ENCODE results near the gene PIK3AP1. TPM values are rescaled to one million over a fixed set of nuclear protein-coding genes. Genes with fewer than 3 reads are reported as not detected.

Gene PIK3AP1
- total RNA-seq, 2 experiments from 2014 or later: 8.7 to 11.5 TPM

- ATAC-seq: no peak
- Mint-ChIP-seq H3K27ac (no peak overlapping the region), H3K4me3 (no peak overlapping the region), H3K4me1 (peaks cover 10% of the 10 kb centered on the region), H3K27me3 (no peaks in the 10 kb centered on the region), H3K9me3 (ENCODE audit: low read depth) (no peaks in the 10 kb centered on the region), H3K36me3 (no peaks in the 10 kb centered on the region)
- DNase-seq: no peak
- CTCF ChIA-PET: interaction anchor here (0.7 to 6.5 kb wide), 40 partner anchors 9 to 397 kb away, joined by 3 to 59 read pairs (median 4); partner anchors contain the start of genes LCOR, PIK3AP1 and TLL2
These were observed 78.7 kb downstream of the PIK3AP1 start for GRCh38 chr10:96641396-96642295.

- no peak for DNase-seq
- Mint-ChIP-seq H3K4me3 (no peak overlapping the region), H3K27ac (peak overlapping the region; percentile 45), H3K4me1 (peaks cover 5% of the 10 kb centered on the region), H3K27me3 (no peaks in the 10 kb centered on the region), H3K36me3 (no peaks in the 10 kb centered on the region), H3K9me3 (ENCODE audit: low read depth) (no peaks in the 10 kb centered on the region)
- CTCF ChIA-PET: interaction anchor here (0.8 to 6.5 kb wide), 21 partner anchors 7 to 385 kb away, joined by 3 to 59 read pairs (median 6); partner anchors contain the start of genes PIK3AP1 and TLL2
- ATAC-seq: no peak
These were observed 80.4 kb downstream of the PIK3AP1 start for GRCh38 chr10:96639899-96640298.

- no peaks in the 10 kb centered on the region for H3K27me3 Mint-ChIP-seq
- no peak overlapping the region for H3K27ac Mint-ChIP-seq
- H3K4me1 Mint-ChIP-seq: peaks cover 5% of the 10 kb centered on the region
- no peak overlapping the region for H3K4me3 Mint-ChIP-seq
- ATAC-seq: no peak
- CTCF ChIA-PET: interaction anchor here (1.2 to 6.5 kb wide), 4 partner anchors 13 to 197 kb away, joined by 3 to 59 read pairs (median 4); no protein-coding TSS in a partner anchor
- DNase-seq: no peak
- H3K36me3 Mint-ChIP-seq: no peaks in the 10 kb centered on the region
- H3K9me3 Mint-ChIP-seq (ENCODE audit: low read depth): no peaks in the 10 kb centered on the region
These were observed 81.6 kb downstream of the PIK3AP1 start for GRCh38 chr10:96638696-96639095.

- Mint-ChIP-seq H3K4me3 (no peak overlapping the region), H3K36me3 (no peaks in the 10 kb centered on the region), H3K27me3 (no peaks in the 10 kb centered on the region), H3K4me1 (peaks cover 5% of the 10 kb centered on the region), H3K27ac (no peak overlapping the region), H3K9me3 (ENCODE audit: low read depth) (no peaks in the 10 kb centered on the region)
- CTCF ChIA-PET: interaction anchor here (1.2 to 6.5 kb wide), 4 partner anchors 14 to 198 kb away, joined by 3 to 59 read pairs (median 4); no protein-coding TSS in a partner anchor
- ATAC-seq (no peak), DNase-seq (no peak)
These were observed 82.2 kb downstream of the PIK3AP1 start for GRCh38 chr10:96638120-96638519.

- H3K4me1 Mint-ChIP-seq: peaks cover 5% of the 10 kb centered on the region
- H3K27ac Mint-ChIP-seq: no peak overlapping the region
- ATAC-seq (no peak), DNase-seq (no peak)
- H3K4me3 Mint-ChIP-seq: no peak overlapping the region
- CTCF ChIA-PET: interaction anchor here (1.2 to 6.5 kb wide), 4 partner anchors 14 to 129 kb away, joined by 3 to 59 read pairs (median 4); no protein-coding TSS in a partner anchor
- H3K27me3 Mint-ChIP-seq: no peaks in the 10 kb centered on the region
- no peaks in the 10 kb centered on the region for H3K9me3 Mint-ChIP-seq (ENCODE audit: low read depth)
- no peaks in the 10 kb centered on the region for H3K36me3 Mint-ChIP-seq
These were observed 82.6 kb downstream of the PIK3AP1 start for GRCh38 chr10:96637709-96638108.

GRCh38 chr10:96636551-96636950, 83.8 kb downstream of the PIK3AP1 start:
- CTCF ChIA-PET: interaction anchor here (1.5 kb wide), 1 partner anchor 17 kb away, joined by 4 read pairs; no protein-coding TSS in a partner anchor
- H3K4me1 Mint-ChIP-seq: peaks cover 5% of the 10 kb centered on the region
- ATAC-seq (no peak), DNase-seq (no peak)
- H3K9me3 Mint-ChIP-seq (ENCODE audit: low read depth): no peaks in the 10 kb centered on the region
- H3K27me3 Mint-ChIP-seq: no peaks in the 10 kb centered on the region
- no peaks in the 10 kb centered on the region for H3K36me3 Mint-ChIP-seq
- H3K4me3 Mint-ChIP-seq: no peak overlapping the region
- no peak overlapping the region for H3K27ac Mint-ChIP-seq

- Mint-ChIP-seq H3K4me1 (no peaks in the 10 kb centered on the region), H3K9me3 (ENCODE audit: low read depth) (no peaks in the 10 kb centered on the region), H3K4me3 (no peak overlapping the region), H3K36me3 (no peaks in the 10 kb centered on the region), H3K27ac (no peak overlapping the region), H3K27me3 (no peaks in the 10 kb centered on the region)
- CTCF ChIA-PET: interaction anchor here (0.9 to 1.8 kb wide), 4 partner anchors 8 to 404 kb away, joined by 3 to 7 read pairs (median 4); no protein-coding TSS in a partner anchor
- DNase-seq (no peak), ATAC-seq (no peak)
These were observed 87.2 kb downstream of the PIK3AP1 start for GRCh38 chr10:96632974-96633710.

GRCh38 chr10:96627292-96627691, 93.0 kb downstream of the PIK3AP1 start:
- Mint-ChIP-seq H3K27me3 (no peaks in the 10 kb centered on the region), H3K27ac (no peak overlapping the region), H3K36me3 (peaks cover 1% of the 10 kb centered on the region), H3K9me3 (ENCODE audit: low read depth) (no peaks in the 10 kb centered on the region), H3K4me3 (no peak overlapping the region), H3K4me1 (peaks cover 1% of the 10 kb centered on the region)
- CTCF ChIA-PET: no interaction called here
- ATAC-seq (no peak), DNase-seq (no peak)

GRCh38 chr10:96626795-96627194, 93.5 kb downstream of the PIK3AP1 start:
- Mint-ChIP-seq H3K4me3 (no peak overlapping the region), H3K27ac (no peak overlapping the region), H3K36me3 (peaks cover 1% of the 10 kb centered on the region), H3K27me3 (no peaks in the 10 kb centered on the region), H3K4me1 (peaks cover 1% of the 10 kb centered on the region), H3K9me3 (ENCODE audit: low read depth) (no peaks in the 10 kb centered on the region)
- DNase-seq (no peak), ATAC-seq (no peak)
- CTCF ChIA-PET: interaction anchor here (1.2 kb wide), 1 partner anchor 14 kb away, joined by 3 read pairs; no protein-coding TSS in a partner anchor

GRCh38 chr10:96625173-96625572, 95.1 kb downstream of the PIK3AP1 start:
- no peak overlapping the region for H3K4me3 Mint-ChIP-seq
- ATAC-seq: no peak
- CTCF ChIA-PET: interaction anchor here (1.7 kb wide), 1 partner anchor 15 kb away, joined by 9 read pairs; no protein-coding TSS in a partner anchor
- H3K27ac Mint-ChIP-seq: no peak overlapping the region
- no peaks in the 10 kb centered on the region for H3K9me3 Mint-ChIP-seq (ENCODE audit: low read depth)
- H3K4me1 Mint-ChIP-seq: peaks cover 1% of the 10 kb centered on the region
- H3K36me3 Mint-ChIP-seq: peaks cover 1% of the 10 kb centered on the region
- DNase-seq: no peak
- no peaks in the 10 kb centered on the region for H3K27me3 Mint-ChIP-seq

- CTCF ChIA-PET: no interaction called here
- Mint-ChIP-seq H3K27ac (no peak overlapping the region), H3K9me3 (ENCODE audit: low read depth) (no peaks in the 10 kb centered on the region), H3K27me3 (no peaks in the 10 kb centered on the region), H3K4me1 (peaks cover 1% of the 10 kb centered on the region), H3K4me3 (no peak overlapping the region), H3K36me3 (peaks cover 1% of the 10 kb centered on the region)
- no peak for DNase-seq
- no peak for ATAC-seq
These were observed 98.1 kb downstream of the PIK3AP1 start for GRCh38 chr10:96622013-96622787.

- ATAC-seq (no peak), DNase-seq (no peak)
- CTCF ChIA-PET: interaction anchor here (0.9 to 1.5 kb wide), 3 partner anchors 10 to 20 kb away, joined by 4 read pairs; no protein-coding TSS in a partner anchor
- no peaks in the 10 kb centered on the region for H3K27me3 Mint-ChIP-seq
- H3K4me1 Mint-ChIP-seq: peaks cover 1% of the 10 kb centered on the region
- no peak overlapping the region for H3K4me3 Mint-ChIP-seq
- H3K9me3 Mint-ChIP-seq (ENCODE audit: low read depth): no peaks in the 10 kb centered on the region
- peaks cover 1% of the 10 kb centered on the region for H3K36me3 Mint-ChIP-seq
- H3K27ac Mint-ChIP-seq: no peak overlapping the region
These were observed 100.2 kb downstream of the PIK3AP1 start for GRCh38 chr10:96619796-96620773.
